ENCODE measurements around the gene UCK2.

- TF ChIP-seq, protein P1, sequence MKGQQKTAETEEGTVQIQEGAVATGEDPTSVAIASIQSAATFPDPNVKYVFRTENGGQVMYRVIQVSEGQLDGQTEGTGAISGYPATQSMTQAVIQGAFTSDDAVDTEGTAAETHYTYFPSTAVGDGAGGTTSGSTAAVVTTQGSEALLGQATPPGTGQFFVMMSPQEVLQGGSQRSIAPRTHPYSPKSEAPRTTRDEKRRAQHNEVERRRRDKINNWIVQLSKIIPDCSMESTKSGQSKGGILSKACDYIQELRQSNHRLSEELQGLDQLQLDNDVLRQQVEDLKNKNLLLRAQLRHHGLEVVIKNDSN (IDR thresholded peaks at IDR 0.05) = no peak
- TF ChIP-seq EGR1 (IDR thresholded peaks at IDR 0.05) (no peak), ZBTB7A (IDR thresholded peaks at IDR 0.05; ENCODE audit: low read depth) (no peak), REST (IDR thresholded peaks at IDR 0.05; ENCODE audit: low read depth) (no peak), CREB1 (IDR thresholded peaks at IDR 0.05; ENCODE audit: low read depth) (no peak), TEAD4 (IDR thresholded peaks at IDR 0.05) (no peak), TAF1 (IDR thresholded peaks at IDR 0.05; ENCODE audit: low read depth) (no peak), RAD21 (IDR thresholded peaks at IDR 0.05; ENCODE audit: low read depth) (no peak), FOXM1 (IDR thresholded peaks at IDR 0.05; ENCODE audit: borderline replicate concordance, low read depth) (no peak), EP300 (IDR thresholded peaks at IDR 0.05; ENCODE audit: borderline replicate concordance) (no peak), YY1 (IDR thresholded peaks at IDR 0.05; ENCODE audit: low read depth) (no peak)
- TF ChIP-seq, protein P2, sequence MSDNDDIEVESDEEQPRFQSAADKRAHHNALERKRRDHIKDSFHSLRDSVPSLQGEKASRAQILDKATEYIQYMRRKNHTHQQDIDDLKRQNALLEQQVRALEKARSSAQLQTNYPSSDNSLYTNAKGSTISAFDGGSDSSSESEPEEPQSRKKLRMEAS (IDR thresholded peaks at IDR 0.05) = no peak
Measured at GRCh38 chr1:165837838-165838364, 10.5 kb downstream of the UCK2 start.
